ENCODE results near the gene RCOR3. TPM values are rescaled to one million over a fixed set of nuclear protein-coding genes. Genes with fewer than 3 reads are reported as not detected.
"Not testable (repeated sequence)": the region's sequence is repeated elsewhere in the genome, so short reads cannot be mapped to it uniquely, and the experiment has no call there.

RCOR3 gene
- total RNA-seq, 1 donor from 2014 or later: 52.0 TPM

DNA sequence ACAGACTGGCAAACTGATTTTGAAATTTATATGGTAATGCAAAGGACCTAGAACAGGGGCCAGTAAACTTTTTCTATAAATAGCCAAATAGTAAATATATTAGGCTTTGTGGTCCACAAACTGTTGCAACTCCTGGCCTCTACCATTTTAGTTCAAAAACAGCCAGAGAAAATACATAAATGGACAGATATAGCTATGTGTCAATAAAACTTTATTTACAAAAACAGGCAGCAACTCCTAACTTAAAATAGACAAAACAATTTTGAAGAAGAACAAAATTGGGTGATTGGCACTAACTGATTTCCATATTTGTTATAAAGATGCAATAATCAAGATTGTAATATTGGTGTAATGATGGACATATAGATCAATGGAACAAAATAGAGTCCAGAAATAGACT, 60.7 kb downstream of the RCOR3 start:
- intact Hi-C loops (cut with DNase I): loop anchor here (10.0 kb wide), 1 partner anchor 155 kb away; no protein-coding TSS in a partner anchor
- ATAC-seq (ENCODE audit: poor library complexity): no peak
- no peak for DNase-seq

DNA sequence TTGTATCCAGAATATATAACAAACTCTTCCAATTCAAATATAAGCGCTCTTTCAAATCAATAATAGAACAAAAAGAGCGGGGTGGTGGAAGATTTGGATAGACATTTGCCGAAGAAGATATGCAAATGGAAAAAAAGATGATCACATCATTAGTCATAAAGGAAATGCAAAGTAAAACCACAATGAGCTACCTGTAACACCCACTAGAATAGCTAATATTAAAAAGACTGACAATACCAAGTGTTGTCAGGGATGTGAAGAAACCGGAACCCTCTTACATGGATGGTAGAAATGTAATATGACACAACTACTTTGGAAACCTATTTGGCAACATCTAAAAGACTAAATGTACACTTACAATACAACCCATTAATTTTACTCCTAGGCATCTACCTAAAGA, 61.8 kb downstream of the RCOR3 start:
- DNase-seq (no peak), ATAC-seq (ENCODE audit: poor library complexity) (no peak)
- intact Hi-C loops (cut with DNase I): loop anchor here (10.0 kb wide), 1 partner anchor 154 kb away; no protein-coding TSS in a partner anchor

GRCh38 chr1:211321646-211322045, 62.5 kb downstream of the RCOR3 start:
- not testable (repeated sequence) for DNase-seq; ATAC-seq (ENCODE audit: poor library complexity)
- intact Hi-C loops (cut with DNase I): loop anchor here (10.0 kb wide), 1 partner anchor 153 kb away; no protein-coding TSS in a partner anchor

GRCh38 chr1:211323156-211324063, 64.2 kb downstream of the RCOR3 start:
- no peak for ATAC-seq (ENCODE audit: poor library complexity)
- intact Hi-C loops (cut with DNase I): loop anchor here (10.0 kb wide), 1 partner anchor 151 kb away; no protein-coding TSS in a partner anchor

GRCh38 chr1:211324992-211325775, 66.0 kb downstream of the RCOR3 start:
- intact Hi-C loops (cut with DNase I): loop anchor here (10.0 kb wide), 1 partner anchor 150 kb away; no protein-coding TSS in a partner anchor
- no peak for DNase-seq
- no peak for ATAC-seq (ENCODE audit: poor library complexity)

More at GRCh38 chr1:211323156-211324063, 64.2 kb downstream of the RCOR3 start:
- DNase-seq: no peak

DNA sequence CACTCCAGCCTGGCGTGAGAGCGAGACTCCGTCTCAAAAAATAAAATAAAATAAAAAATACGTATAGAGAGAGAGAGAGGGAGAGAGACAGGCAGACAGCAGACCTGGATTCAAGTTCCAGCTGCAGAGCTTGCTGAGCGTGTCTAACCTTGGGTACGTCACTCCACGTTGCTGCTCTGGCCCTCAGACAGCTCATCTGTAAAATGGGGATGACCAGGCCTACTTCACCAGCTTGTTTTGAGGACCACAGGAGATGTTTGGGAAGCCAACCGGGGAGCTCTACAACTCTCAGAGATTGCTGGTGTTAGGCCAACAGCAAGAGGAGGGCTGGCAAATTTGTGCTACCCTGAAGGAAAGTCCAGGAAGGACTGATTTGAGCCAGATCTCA, 67.0 kb downstream of the RCOR3 start:
- intact Hi-C loops (cut with DNase I): loop anchor here (10.0 kb wide), 1 partner anchor 149 kb away; no protein-coding TSS in a partner anchor
- DNase-seq (no peak), ATAC-seq (ENCODE audit: poor library complexity) (no peak)

GRCh38 chr1:211326528-211327345, 67.6 kb downstream of the RCOR3 start, which contains the start of gene TRAF5:
Gene TRAF5 (plus strand): TSS chr1:211326833. CDS start chr1:211353240, 26,407 bp downstream.
- DNase-seq (peak; percentile 72), ATAC-seq (ENCODE audit: poor library complexity) (peak; percentile 83)
- intact Hi-C loops (cut with DNase I): loop anchor here (10.0 kb wide), 1 partner anchor 148 kb away; no protein-coding TSS in a partner anchor

DNA sequence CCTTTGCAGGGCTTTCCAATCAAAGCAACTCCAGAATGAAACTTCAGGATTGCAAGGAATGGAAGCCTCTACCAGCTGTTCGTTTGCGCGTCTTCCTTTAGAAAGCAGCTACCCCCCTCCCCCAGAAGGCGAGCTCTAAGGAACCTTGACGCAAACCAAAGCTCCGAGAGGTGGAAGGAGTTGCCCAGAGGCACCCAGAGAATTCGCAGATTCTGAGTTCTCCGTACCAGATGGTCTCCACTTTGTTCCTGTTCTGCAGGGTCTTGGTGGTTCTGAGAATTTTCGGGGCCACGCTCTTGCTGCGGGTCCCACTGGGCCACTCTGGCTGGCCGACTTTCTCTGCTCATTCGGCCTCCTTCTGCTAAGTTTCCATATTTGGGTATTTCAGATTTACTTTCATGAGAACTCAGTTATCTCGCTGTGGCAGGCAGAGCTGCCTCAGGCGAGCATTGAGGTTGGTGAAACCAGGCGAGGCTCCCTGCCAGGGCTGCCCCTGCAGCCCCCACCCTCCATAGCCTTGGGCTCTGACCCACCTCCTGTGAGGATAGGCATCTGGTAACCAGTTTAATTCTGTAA, 68.3 kb downstream of the RCOR3 start:
- DNase-seq (no peak), ATAC-seq (ENCODE audit: poor library complexity) (peak; percentile 40)
- intact Hi-C loops (cut with DNase I): loop anchor here (10.0 kb wide), 1 partner anchor 147 kb away; no protein-coding TSS in a partner anchor

DNA sequence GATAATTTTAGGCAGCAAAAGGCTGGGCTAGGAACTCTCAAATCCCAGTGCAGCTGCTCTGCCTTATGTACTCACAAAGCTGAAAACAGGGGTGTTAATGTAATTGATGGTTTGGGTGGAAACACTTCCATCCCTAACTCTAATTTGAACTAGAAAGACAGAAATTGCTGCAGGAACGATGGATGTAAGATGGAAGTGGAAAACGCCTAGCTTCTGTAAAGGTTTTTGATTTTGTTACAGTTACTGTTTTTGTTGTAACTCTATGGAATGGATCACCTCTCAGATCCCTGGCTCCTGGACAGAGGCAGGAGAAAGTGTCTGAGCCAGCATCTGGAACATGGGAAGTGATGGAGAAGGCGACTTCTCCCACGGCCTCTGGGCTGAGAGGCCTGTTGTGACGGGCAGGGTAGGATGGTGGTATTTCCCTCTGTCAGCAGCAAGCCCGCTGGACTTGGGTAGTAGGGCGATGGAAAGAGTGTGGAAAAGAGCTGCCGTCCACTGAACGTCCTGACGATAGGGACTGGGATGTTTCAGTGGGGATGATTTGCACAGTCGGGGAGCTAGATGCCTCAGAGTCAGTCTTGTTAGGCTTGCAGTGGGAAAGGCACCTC, 69.0 kb downstream of the RCOR3 start:
- DNase-seq: no peak
- ATAC-seq (ENCODE audit: poor library complexity): no peak
- intact Hi-C loops (cut with DNase I): loop anchor here (10.0 kb wide), 1 partner anchor 147 kb away; no protein-coding TSS in a partner anchor

GRCh38 chr1:211328866-211329475, 69.8 kb downstream of the RCOR3 start:
- intact Hi-C loops (cut with DNase I): loop anchor here (10.0 kb wide), 1 partner anchor 146 kb away; no protein-coding TSS in a partner anchor
- ATAC-seq (ENCODE audit: poor library complexity): no peak
- DNase-seq: no peak

- intact Hi-C loops (cut with DNase I): loop anchor here (10.0 kb wide), 1 partner anchor 145 kb away; no protein-coding TSS in a partner anchor
- DNase-seq: no peak
Observed at GRCh38 chr1:211329764-211330201, 70.6 kb downstream of the RCOR3 start.

DNA sequence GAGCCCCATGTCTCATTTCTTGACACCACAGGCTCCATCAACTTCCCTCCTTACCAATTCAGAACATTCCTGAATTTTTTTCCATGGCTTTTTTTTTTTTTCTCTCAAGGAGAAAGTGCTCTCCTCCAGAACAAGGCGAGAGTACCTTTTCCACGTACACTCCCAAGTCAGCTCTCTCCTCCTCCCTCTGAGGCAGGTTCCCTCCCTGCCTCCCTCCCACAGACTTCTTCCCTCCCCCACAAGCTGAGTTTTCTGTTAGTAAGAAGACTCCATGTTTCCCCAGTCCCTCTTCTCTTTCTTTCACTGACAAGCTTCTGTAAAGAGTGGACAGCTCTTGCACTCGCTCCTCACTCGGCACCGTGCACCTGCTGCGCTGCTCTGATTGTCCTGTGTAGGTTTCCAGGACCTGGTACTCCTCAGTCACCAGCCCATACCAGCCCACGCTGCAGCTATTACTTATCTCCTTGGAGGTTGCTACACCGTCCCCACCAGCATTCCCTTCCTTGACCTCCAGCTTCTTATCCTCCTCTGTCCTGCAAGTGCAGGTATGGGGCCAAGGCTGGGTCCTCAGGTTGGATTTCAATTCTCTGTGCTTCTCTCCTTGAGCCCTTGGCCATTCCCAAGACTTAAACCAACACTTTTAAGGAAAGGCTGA, 71.2 kb downstream of the RCOR3 start:
- ATAC-seq (ENCODE audit: poor library complexity) (no peak), DNase-seq (no peak)
- intact Hi-C loops (cut with DNase I): no loop called here

More at GRCh38 chr1:211329764-211330201, 70.6 kb downstream of the RCOR3 start:
- no peak for ATAC-seq (ENCODE audit: poor library complexity)

DNA sequence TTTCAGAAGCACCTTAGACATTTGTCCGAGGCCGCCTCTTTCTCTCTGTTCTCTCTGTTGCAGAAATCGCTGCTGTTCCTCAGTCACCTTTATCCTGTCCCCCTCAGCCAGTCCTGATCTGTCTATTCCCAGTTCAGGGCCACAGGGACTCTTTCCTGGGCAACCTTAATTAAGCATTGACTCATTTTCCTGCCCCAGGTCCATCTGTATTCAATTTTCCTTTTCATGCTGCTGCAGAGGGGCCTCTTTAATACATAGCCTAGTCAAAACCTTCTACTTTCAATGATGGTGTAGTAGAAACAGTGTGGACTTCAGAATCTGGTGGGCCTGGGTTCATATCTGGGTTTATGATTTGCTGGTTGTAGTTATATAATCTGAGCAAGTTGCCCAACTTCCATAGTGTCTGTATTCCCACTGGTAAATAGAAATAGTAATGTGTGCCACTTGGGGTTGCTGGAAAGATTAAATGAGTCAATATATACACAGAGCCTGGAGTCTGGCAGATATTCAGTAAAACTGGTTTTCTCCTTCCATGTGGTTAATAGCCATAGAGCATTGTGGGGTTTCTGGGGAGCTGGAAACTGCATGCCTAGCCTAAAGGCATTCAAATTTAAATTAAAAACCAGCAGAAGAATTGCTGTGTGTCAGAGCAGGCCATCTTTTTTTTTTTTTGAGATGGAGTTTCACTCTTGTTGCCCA, 72.0 kb downstream of the RCOR3 start:
- DNase-seq: no peak
- no peak for ATAC-seq (ENCODE audit: poor library complexity)
- intact Hi-C loops (cut with DNase I): no loop called here

DNA sequence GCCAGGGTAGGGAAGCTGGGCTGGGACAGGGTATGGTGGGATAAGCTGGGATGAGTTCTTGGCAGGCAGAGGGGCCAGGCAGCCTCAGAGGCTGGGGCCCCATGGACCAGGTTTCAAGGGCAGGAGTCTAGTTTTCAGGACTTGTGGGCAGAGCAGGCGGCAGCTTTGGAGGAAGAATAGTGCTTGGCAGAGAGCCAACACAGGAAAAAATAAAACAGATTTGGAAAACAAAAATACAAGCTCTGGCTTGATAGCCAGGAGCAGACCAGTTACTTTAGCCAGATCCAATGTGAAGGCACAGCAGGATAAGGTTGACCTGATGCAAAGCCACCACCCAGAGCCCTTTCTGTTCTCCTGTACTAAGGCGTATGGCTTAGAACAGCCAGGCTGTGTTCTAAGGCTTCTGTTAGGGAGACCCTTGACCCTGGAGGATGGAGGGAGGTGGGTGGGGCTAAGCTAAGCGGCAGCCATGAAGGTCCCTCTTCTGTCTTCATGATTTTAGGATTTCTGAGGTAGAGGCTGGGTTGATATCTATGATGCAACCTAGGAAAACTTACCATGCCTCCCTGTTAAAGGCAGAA, 73.0 kb downstream of the RCOR3 start:
- ATAC-seq (ENCODE audit: poor library complexity): no peak
- no peak for DNase-seq
- intact Hi-C loops (cut with DNase I): no loop called here

- intact Hi-C loops (cut with DNase I): no loop called here
- ATAC-seq (ENCODE audit: poor library complexity): no peak
- no peak for DNase-seq
Observed at GRCh38 chr1:211332830-211333229, 73.7 kb downstream of the RCOR3 start.

Measured in Right ventricle myocardium superior (tissue), 1 donor.